HG02678 (cell line): ENCODE data around the gene TTC9C.
"Not testable (repeated sequence)": the region's sequence is repeated elsewhere in the genome, so short reads cannot be mapped to it uniquely, and the experiment has no call there.

ENCODE experiments used
- ATAC-seq: cut with Tn5 transposase; IDR thresholded peaks from one replicate; pipeline ENCODE4 v1.9.1; 2021; ENCODE audit warnings: mild to moderate bottlenecking, moderate library complexity; ENCODE audit not compliant: unreplicated experiment

The TTC9C gene

DNA sequence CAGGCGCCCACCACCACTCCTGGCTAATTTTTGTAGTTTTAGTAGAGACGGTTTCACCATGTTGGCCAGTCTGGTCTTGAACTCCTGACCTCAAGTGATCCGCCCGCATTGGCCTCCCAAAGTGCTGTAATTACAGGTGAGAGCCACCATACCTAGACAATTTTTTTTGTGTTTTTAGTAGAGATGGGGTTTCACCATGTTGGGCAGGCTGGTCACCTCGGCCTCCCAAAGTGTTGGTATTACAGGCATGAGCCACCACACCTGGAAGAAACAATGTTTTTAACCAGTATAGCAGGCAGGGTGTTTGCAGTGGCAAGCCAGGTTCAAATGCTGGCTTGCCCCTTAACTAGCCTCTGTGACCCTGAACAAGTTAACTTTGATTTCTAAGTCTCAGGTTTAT is 21.6 kb downstream of the TTC9C start:
- not testable (repeated sequence) for ATAC-seq

DNA sequence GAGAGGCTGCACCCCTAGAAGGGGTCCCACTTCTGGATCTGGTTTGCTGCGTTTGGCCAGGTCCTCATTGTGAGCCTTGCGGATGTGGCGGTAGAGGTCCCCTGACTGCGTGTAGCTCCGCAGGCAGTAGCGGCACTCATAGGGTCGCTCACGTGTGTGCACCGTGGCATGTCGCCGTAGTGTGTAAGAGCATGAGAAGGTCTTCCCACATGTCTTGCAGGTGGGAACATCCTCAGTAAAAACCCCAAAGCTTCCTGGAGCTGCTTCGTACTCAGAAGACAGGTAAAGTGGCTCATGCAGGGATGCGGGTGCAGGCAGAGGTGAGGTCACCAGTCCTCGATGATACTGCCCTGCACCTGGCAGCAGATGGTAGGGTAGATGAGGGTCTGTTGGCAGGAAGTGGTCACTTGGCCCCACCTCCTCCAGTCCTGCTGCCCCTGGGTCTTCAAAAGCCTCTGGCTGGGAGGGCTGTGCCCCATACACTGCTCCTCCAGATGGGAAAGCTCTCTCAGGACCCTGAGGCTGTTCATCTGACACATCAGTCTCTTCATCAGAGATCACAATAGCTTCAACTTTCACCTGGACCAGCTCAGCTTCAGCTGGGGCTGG is 24.0 kb downstream of the TTC9C start:
- no peak for ATAC-seq

- no peak for ATAC-seq
Measured at GRCh38 chr11:62752994-62753735, 24.9 kb downstream of the TTC9C start.

DNA sequence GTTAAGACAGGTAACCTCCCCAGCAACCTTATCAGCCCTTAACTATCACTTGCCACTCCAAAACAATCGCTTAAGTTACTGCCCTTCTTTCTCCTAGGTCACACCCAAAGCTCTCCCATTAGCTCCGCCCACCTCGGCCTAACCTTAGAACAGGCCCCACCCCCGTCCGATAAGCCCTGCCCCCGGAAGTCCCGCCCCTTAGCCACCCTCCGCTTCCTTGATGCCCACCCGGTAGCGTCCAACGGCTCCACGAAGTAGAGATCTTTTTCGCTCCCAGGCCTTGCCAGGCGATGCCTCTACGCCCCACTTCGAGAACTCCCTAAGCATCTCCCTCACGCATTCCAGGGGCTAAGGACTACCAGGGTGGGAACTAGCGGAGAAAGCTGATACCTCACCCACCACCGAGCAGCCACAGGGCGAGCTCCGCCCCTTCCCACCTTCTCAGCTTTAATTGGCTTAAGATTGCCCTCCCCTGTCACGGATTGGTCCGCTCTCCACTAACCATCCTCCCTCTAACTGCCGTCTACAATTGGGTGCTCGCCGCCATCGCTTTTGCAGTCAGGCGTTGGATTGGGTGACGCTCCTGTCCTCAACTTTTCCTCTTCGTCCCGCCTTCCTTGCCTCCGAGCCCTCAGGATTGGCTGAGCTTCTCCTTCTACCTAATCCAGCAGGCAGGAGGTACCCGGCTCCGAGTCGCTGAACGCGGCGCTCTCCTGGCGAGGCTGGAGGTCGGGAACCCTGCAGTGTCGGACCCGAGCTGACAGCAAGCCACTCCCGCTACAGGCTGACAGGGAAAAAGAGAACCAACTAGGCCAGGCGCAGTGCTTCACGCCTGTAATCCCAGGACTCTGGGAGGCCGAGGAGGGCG is 25.7 kb downstream of the TTC9C start, which contains the start of gene ZBTB3:
TSS of gene ZBTB3 (minus strand) at position 425 of the 868 bp plus-strand sequence. CDS start 496 bp downstream, outside the sequence.
- ATAC-seq: peak; percentile 97

DNA sequence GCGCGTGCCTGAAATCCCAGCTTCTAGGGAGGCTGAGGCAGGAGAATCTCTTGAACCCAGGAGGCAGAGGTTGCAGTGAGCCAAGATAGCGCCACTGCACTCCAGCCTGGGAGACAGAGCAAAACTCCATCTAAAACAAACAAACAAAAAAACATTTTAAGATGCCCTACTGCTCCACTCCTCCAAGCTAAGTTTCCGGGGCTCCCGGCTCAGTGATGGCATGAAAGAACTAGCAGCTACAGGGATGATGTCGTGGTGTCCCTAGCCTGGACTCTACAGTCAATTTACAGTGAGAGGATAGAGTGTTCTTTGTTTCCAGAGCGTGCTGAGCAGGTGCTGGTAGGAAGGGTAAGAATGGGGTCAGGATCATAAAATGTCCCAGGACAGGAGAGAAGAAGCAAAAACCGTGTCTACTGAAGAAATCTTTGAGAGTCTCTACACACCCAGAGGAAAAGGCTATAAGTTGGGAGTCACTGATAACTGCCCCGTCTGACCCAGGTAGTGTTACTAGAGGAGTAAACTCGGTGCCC is 26.9 kb downstream of the TTC9C start:
- no peak for ATAC-seq

DNA sequence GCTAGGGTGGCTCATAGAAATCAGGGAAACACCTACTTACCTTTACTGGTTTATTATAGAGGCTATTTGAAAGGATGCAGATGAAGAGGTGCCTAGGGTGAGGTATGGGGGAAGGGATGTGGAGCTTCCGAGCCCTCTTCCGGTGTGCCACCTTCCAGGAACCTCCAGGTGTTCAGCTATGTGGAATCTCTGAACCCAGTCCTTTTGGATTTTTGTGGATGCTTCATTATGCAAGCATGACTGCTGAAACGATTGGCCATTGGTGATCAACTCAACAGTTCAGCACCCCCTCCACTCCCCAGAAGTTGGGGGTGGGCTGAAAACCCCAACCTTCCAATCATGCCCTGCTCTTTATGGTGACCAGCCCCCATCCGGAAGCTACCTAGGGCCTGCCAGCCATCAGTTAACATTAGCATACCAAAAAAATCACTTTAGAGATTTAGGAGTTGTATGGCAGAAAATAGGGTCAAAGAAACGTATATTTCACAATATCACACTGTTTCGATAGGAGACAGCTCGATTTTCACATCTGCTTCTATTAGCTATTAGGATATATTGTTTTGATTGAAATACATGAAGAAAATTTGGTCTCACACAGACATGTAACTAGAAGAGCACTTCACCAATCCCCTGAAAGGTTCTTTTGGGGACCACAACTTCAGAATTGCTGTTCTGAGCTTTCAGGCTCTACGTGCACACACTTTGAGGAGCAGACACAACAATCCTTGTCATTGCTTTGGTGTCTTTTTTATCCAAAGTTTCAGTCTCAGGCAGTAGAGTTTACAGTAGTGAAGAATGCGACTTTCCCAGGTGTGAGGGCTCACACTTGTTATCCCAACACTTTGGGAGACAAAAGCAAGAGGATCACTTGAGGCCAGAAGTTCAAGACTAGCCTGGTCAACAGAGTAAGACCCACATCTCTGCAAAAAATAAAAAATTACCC is 29.8 kb downstream of the TTC9C start:
- no peak for ATAC-seq

DNA sequence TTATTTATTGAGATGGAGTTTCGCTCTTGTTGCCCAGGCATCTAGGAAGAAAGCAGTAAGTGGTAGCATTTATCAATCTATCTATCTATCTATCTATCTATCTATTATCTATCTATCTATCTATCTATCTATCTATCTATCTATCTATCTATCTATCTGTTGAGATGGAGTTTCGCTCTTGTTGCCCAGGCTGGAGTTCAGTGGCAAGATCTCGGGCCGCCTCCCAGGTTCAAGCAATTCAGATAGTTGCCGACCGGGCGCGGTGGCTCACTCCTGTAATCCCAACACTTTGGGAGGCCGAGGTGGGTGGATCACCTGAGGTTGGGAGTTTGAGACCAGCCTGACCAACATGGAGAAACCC is 32.6 kb downstream of the TTC9C start:
- not testable (repeated sequence) for ATAC-seq

GRCh38 chr11:62770778-62771143 is 42.5 kb downstream of the TTC9C start:
- ATAC-seq: no peak

GRCh38 chr11:62771144-62772021 is 43.1 kb downstream of the TTC9C start, which contains the start of gene TAF6L:
Gene TAF6L, plus strand, starts transcription at chr11:62771396. Its CDS starts 4,388 bp downstream, at chr11:62775784.
- ATAC-seq: peak; percentile 89

GRCh38 chr11:62774407-62774806 is 46.1 kb downstream of the TTC9C start:
- no peak for ATAC-seq

DNA sequence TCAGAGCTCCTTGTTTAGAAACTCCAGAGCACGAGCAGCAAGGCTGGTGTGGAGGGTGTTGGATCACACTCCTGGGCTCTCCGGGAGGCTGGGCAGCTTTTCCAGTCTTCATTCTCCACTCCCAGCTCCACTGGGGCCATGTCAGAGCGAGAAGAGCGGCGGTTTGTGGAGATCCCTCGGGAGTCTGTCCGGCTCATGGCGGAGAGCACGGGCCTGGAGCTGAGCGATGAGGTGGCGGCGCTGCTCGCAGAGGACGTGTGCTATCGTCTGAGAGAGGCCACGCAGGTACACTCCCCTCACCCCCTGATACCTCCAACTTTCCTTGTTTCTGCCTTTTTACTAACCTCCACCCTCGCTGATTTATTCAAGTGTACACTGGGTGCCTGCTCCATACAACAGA is 47.4 kb downstream of the TTC9C start:
- no peak for ATAC-seq

DNA sequence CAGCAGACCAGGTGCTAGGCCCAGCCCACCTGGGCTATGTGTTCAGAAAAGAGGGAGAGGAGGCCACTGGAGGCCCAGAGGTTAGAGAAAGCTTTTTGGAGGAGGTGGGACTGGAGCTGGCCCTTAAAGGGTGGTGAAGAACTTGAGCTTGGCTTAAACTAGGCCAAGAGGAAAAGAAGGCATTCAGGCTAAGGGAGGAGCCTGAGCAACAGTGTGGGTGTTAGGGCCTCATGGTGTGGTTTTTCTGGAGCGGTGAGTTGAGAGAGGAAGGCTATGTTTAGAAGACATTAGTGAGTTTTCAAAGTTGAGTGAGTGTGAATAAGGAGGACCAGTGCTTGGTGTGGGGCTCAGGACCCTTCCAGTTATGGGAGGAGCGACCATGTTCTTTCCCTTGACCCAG is 49.1 kb downstream of the TTC9C start:
- no peak for ATAC-seq

DNA sequence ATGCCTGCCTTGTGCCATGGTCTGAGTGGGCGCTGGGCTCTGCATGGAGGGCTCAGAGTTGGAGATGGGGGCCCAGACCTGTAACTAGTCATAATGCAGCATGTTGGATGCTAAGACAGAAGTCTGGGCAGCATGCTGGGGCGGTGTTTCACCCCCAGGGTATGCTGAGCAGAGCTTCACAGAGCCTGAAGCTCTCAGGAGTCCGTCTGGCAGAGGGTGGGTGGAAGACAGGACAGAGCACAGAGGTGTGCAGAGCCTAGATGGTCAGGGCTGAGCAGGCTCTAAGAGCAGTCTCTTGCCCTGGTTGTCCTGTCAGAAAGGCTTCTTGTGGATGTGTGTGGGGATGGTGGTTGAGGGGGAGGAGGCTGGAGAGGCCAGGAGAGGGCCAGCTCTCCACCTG is 50.2 kb downstream of the TTC9C start:
- no peak for ATAC-seq

DNA sequence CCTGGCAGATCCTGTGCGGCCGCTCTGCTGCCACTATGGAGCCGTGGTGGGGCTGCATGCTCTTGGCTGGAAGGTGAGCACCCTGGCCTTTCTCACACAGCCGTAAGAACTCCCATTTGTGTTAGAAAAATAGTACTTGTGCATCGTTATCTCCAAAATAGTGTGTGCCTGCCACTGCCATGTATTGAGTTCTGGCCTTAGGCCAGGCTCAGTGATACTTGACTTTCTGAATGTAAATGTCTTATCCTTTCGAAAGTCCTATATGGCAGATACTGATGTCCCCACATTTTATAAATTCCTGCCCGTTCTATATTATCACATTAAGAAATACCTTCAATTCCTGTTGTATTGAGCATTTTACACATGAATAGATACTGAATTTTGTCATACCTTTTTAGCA is 54.5 kb downstream of the TTC9C start:
- ATAC-seq: no peak

- peak; percentile 70 for ATAC-seq
Measured at GRCh38 chr11:62786318-62787004, 58.2 kb downstream of the TTC9C start.

DNA sequence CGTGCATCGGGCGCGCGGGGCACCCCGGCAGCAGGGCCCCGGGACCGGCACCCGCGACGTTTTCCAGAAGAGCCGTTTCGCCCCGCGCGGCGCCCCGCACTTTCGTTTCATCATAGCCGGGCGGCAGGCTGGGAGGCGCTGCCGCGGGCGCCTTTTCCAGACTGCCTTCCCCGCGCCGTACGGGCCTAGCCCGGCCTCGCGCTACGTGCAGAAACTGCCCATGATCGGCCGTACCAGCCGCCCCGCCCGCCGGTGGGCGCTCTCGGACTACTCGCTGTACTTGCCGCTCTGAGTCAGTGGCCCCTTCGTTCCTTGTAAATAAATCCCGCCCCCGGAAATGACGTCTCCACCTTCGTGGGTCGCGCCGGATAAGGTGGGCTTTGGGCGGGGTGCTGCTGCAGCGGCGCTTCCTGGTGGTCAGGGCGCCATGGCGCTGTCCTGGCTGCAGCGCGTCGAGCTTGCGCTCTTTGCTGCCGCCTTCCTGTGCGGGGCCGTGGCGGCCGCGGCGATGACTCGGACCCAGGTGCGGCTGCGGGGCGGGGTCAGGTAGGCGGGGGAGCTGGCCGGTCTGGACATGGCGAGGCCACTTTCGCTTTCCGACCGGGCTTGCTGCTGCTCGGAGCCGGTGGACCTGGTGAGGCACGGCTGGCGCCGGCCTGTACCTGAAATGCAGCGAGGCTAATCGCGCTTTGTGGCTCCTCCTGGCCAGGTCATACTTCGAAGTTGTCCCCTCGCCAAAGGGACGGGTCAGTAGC is 58.9 kb downstream of the TTC9C start, which contains the start of gene TMEM179B:
TSS of gene TMEM179B (plus strand) at position 398 of the 755 bp plus-strand sequence. CDS start at position 428, 30 bp downstream.
- peak; percentile 66 for ATAC-seq
